K562 (cell line): ENCODE measurements around the gene RND1. TPM values are rescaled to one million over a fixed set of nuclear protein-coding genes. Genes with fewer than 3 reads are reported as not detected.

ENCODE experiments used
- CCNT2 ChIP-seq: IDR thresholded peaks from 2 replicates; pipeline ENCODE4 v1.6.1; 2011; ENCODE audit warnings: borderline replicate concordance, low read depth, mild to moderate bottlenecking, moderate library complexity, mixed read lengths, low read length; ENCODE audit not compliant: insufficient read length; ENCODE audit errors: extremely low read depth
- CHCHD3 ChIP-seq: fragments of 250-450 bp; sonication (Bioruptor Pico); IDR thresholded peaks from 2 replicates; pipeline ENCODE4 v2.1.2; 2022; ENCODE audit warnings: mild to moderate bottlenecking
- ETV6 ChIP-seq, 3 experiments: fragments of 150-350 bp in 1 of 3; sonication (generic) in 1 of 3; formaldehyde crosslinking in 1 of 3; IDR thresholded peaks; 2 replicates each; pipeline versions ENCODE4 v1.6.1 to v1.8.0; 2014 to 2022; ENCODE audit warnings: borderline replicate concordance in 2 of 3, low read depth in 2 of 3, antibody characterized with exemption in 1 of 3, low read length in 1 of 3, mild to moderate bottlenecking in 1 of 3, missing genetic modification reagents in 1 of 3
- FOS ChIP-seq: IDR thresholded peaks from 3 replicates; pipeline ENCODE4 v1.6.1; 2011; ENCODE audit not compliant: insufficient read length; ENCODE audit errors: extremely low read depth
- FOSL1 ChIP-seq: fragments of 200-800 bp; sonication (Bioruptor generic); conservative IDR thresholded peaks from 2 replicates; pipeline ENCODE4 v1.6.1; 2016; ENCODE audit warnings: missing genetic modification characterization, missing compliant biosample characterization
- GTF2E2 ChIP-seq: fragments of 200-800 bp; sonication (Bioruptor generic); IDR thresholded peaks from 2 replicates; pipeline ENCODE4 v1.6.1; 2016; ENCODE audit warnings: missing genetic modification characterization, missing compliant biosample characterization
- HLTF ChIP-seq: fragments of 450-650 bp; IDR thresholded peaks from 2 replicates; pipeline ENCODE4 v1.6.1; 2016
- HMG20B ChIP-seq: fragments of 250-450 bp; sonication (Bioruptor Pico); IDR thresholded peaks from 2 replicates; pipeline ENCODE4 v1.5.0; 2021; ENCODE audit warnings: mild to moderate bottlenecking
- KLF16 ChIP-seq: IDR thresholded peaks from 2 replicates; pipeline ENCODE4 v1.6.1; 2016; ENCODE audit warnings: antibody characterized with exemption
- LCOR ChIP-seq: sonication (generic); formaldehyde crosslinking; IDR thresholded peaks from 2 replicates; pipeline ENCODE4 v1.8.0; 2022; ENCODE audit warnings: mild to moderate bottlenecking, missing genetic modification reagents
- NRF1 ChIP-seq, 2 experiments: fragments of 450-650 bp; IDR thresholded peaks in 1 of 2; conservative IDR thresholded peaks in 1 of 2; 2 replicates each; pipeline ENCODE4 v1.6.1; 2014; ENCODE audit warnings: mild to moderate bottlenecking in 2 of 2
- RFX1 ChIP-seq: fragments of 450-650 bp; IDR thresholded peaks from 2 replicates; pipeline ENCODE4 v1.6.1; 2016; ENCODE audit warnings: mild to moderate bottlenecking, moderate library complexity
- TAF9B ChIP-seq: fragments of 450-650 bp; IDR thresholded peaks from 2 replicates; pipeline ENCODE4 v1.6.1; 2018; ENCODE audit warnings: mild to moderate bottlenecking; ENCODE audit not compliant: partially characterized antibody
- ZNF384 ChIP-seq: IDR thresholded peaks from 2 replicates; pipeline ENCODE4 v1.6.1; 2012; ENCODE audit warnings: low read depth, low read length, improper control_type of control experiment
- ZNF444 ChIP-seq: fragments of 250-450 bp; sonication (Bioruptor Pico); IDR thresholded peaks from 2 replicates; pipeline ENCODE4 v1.4.0; 2020; ENCODE audit warnings: mild to moderate bottlenecking, moderate library complexity
- ZNF695 ChIP-seq: fragments of 450-650 bp; formaldehyde crosslinking; IDR thresholded peaks from 2 replicates; pipeline ENCODE4 v1.4.0; 2020; ENCODE audit warnings: mild to moderate bottlenecking, moderate library complexity
- polyA plus RNA-seq, 8 experiments: library from polyadenylated mRNA; depleted of rRNA in 4 of 8; stranded (reverse) in 5 of 8; unstranded in 3 of 8; fragments of >200 nt; fragmentation: Nextera tagmentation in 2 of 8; fragmentation: Illumina TruSeq in 1 of 8; extraction: Ambion mirVana in 2 of 8; extraction: Trizol in 1 of 8; gene quantifications; 2 replicates each; pipeline versions ENCODE4 v1.2.1 to v1.2.3, GENCODE V29; 2011 to 2014; ENCODE audit warnings: inconsistent platforms in 1 of 8, missing spikeins in 1 of 8
- total RNA-seq, 7 experiments: library from RNA; depleted of rRNA in 6 of 7; stranded (reverse); fragments of >200 nt in 6 of 7; fragmentation: Illumina TruSeq in 2 of 7; extraction: Trizol in 2 of 7; gene quantifications; 2 replicates each; pipeline versions ENCODE4 v1.2.1 to v1.2.3, GENCODE V29; 2011 to 2021; ENCODE audit warnings: low replicate concordance in 1 of 7
- TF ChIP-seq, protein P1 (sequence below): sonication (generic); IDR thresholded peaks from 2 replicates; pipeline ENCODE4 v1.6.1; 2016
- TF ChIP-seq, protein P2 (sequence below): fragments of 450-650 bp; IDR thresholded peaks from 2 replicates; pipeline ENCODE4 v1.6.1; 2016; ENCODE audit warnings: borderline replicate concordance
- TF ChIP-seq, protein P3 (sequence below): fragments of 250-450 bp; sonication (Bioruptor Pico); IDR thresholded peaks from 2 replicates; pipeline ENCODE4 v1.9.0; 2021; ENCODE audit warnings: mild to moderate bottlenecking, inconsistent platforms
- TF ChIP-seq, protein P4 (sequence below): fragments of 250-450 bp; sonication (Bioruptor Pico); IDR thresholded peaks from 2 replicates; pipeline ENCODE4 v1.8.0; 2022; ENCODE audit warnings: inconsistent platforms

The RND1 gene
- total and polyA plus RNA-seq, 9 of the 15 experiments (the other 6 are each of a cell fraction or from before 2014, with no cell fraction given): 0.18 to 0.78 (median 0.58) TPM; not detected in 2

DNA sequence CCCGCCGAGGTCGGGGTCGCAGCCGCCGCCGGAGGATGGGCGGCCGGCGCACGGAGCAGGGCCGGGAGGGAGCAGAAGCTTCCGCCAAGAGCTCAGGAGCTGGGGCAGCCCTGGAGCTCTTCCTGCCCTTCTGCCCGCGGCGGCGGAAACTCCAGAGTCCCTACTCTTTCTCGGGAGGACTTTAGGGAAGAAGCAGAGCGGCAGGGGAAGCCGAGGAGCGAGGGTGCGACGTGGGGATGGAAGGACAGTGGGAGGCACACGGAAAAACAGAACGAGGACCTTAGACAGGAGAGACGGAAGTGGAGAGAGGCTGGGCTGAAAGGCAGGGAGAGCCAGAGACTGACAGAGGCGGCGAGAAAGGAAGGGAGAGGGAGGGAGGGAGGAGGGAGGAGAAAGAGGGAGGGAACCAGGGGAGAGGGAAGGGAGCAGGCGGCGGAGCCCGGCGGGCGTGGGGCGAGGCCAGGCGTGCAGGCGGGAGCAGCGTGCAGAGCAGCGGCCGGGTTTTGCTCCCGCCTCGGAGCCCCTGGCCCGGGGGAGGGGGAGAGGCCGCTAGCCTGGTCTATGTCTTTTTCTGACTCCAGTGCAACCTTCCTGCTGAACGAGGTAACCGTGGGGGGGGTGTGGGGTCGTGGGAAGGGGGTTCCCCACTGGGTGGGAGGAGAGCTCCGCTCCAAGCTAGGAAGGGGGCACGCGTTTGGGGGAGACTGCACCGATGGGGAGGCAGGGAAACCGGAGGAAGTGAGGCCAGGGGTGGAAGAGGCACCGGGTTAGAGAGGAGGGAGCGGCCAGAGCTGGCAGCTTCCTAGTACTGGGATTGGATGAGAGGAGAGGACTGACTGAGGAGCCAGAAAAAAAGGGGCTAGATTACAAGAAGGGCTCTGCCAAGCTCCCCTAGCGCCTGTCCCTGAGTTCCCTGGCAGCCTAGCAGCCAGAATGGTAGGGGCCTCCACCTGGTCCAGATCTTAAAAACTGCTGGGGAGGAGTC, 50.3 kb downstream of the RND1 start (continued):
- TF ChIP-seq LCOR (CRISPR knock-in tag): no peak; the same call in 1 of the 2 replicates
- TF ChIP-seq FOSL1 (tag): no peak
- TF ChIP-seq KLF16: no peak
- TF ChIP-seq ETV6 (IDR thresholded peaks at IDR 0.05; ENCODE audit: borderline replicate concordance in 1 of 2, low read depth in 2 of 2, low read length in 1 of 2): no peak
- no peak for TF ChIP-seq ETV6 (CRISPR knock-in tag; IDR thresholded peaks at IDR 0.05; ENCODE audit: borderline replicate concordance)
- TF ChIP-seq ZNF444 (CRISPR knock-in tag): peak; percentile 93
- TF ChIP-seq HLTF: 0 out of 2 replicates have a peak, but pooled peaks have one; percentile 64
- TF ChIP-seq, protein P1, sequence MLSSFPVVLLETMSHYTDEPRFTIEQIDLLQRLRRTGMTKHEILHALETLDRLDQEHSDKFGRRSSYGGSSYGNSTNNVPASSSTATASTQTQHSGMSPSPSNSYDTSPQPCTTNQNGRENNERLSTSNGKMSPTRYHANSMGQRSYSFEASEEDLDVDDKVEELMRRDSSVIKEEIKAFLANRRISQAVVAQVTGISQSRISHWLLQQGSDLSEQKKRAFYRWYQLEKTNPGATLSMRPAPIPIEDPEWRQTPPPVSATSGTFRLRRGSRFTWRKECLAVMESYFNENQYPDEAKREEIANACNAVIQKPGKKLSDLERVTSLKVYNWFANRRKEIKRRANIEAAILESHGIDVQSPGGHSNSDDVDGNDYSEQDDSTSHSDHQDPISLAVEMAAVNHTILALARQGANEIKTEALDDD: no peak
- TF ChIP-seq GTF2E2: peak; percentile 76
- TF ChIP-seq CHCHD3 (CRISPR knock-in tag): no peak
- TF ChIP-seq, protein P2, sequence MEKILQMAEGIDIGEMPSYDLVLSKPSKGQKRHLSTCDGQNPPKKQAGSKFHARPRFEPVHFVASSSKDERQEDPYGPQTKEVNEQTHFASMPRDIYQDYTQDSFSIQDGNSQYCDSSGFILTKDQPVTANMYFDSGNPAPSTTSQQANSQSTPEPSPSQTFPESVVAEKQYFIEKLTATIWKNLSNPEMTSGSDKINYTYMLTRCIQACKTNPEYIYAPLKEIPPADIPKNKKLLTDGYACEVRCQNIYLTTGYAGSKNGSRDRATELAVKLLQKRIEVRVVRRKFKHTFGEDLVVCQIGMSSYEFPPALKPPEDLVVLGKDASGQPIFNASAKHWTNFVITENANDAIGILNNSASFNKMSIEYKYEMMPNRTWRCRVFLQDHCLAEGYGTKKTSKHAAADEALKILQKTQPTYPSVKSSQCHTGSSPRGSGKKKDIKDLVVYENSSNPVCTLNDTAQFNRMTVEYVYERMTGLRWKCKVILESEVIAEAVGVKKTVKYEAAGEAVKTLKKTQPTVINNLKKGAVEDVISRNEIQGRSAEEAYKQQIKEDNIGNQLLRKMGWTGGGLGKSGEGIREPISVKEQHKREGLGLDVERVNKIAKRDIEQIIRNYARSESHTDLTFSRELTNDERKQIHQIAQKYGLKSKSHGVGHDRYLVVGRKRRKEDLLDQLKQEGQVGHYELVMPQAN: peak; percentile 70; the same call in 1 of the 2 replicates
- TF ChIP-seq HMG20B (CRISPR knock-in tag): 0 out of 2 replicates have a peak, but pooled peaks have one; percentile 46
- no peak for TF ChIP-seq FOS
- TF ChIP-seq, protein P3, sequence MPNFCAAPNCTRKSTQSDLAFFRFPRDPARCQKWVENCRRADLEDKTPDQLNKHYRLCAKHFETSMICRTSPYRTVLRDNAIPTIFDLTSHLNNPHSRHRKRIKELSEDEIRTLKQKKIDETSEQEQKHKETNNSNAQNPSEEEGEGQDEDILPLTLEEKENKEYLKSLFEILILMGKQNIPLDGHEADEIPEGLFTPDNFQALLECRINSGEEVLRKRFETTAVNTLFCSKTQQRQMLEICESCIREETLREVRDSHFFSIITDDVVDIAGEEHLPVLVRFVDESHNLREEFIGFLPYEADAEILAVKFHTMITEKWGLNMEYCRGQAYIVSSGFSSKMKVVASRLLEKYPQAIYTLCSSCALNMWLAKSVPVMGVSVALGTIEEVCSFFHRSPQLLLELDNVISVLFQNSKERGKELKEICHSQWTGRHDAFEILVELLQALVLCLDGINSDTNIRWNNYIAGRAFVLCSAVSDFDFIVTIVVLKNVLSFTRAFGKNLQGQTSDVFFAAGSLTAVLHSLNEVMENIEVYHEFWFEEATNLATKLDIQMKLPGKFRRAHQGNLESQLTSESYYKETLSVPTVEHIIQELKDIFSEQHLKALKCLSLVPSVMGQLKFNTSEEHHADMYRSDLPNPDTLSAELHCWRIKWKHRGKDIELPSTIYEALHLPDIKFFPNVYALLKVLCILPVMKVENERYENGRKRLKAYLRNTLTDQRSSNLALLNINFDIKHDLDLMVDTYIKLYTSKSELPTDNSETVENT: no peak
- TF ChIP-seq NRF1 (conservative IDR thresholded peaks at IDR 0.05 in 1 of 2, IDR thresholded peaks at IDR 0.05 in 1 of 2): peak in 1 of 2 experiments; percentile 39; a peak in 3 of 4 replicates
- TF ChIP-seq, protein P4, sequence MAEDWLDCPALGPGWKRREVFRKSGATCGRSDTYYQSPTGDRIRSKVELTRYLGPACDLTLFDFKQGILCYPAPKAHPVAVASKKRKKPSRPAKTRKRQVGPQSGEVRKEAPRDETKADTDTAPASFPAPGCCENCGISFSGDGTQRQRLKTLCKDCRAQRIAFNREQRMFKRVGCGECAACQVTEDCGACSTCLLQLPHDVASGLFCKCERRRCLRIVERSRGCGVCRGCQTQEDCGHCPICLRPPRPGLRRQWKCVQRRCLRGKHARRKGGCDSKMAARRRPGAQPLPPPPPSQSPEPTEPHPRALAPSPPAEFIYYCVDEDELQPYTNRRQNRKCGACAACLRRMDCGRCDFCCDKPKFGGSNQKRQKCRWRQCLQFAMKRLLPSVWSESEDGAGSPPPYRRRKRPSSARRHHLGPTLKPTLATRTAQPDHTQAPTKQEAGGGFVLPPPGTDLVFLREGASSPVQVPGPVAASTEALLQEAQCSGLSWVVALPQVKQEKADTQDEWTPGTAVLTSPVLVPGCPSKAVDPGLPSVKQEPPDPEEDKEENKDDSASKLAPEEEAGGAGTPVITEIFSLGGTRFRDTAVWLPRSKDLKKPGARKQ: no peak
- TF ChIP-seq RFX1: no peak
- TF ChIP-seq TAF9B: no peak
- peak; percentile 48 for TF ChIP-seq CCNT2
- TF ChIP-seq ZNF384: no peak
- TF ChIP-seq ZNF695: no peak
